GM12878 (cell line): ENCODE results near the gene DNAJC9. TPM values are rescaled to one million over a fixed set of nuclear protein-coding genes. Genes with fewer than 3 reads are reported as not detected.
A peak's percentile ranks its signal among the peaks of the same experiment; 100 is the strongest.

Experiments
- ATF7 ChIP-seq: fragments of 450-650 bp; IDR thresholded peaks from 2 replicates; pipeline ENCODE4 v1.6.1; 2016; ENCODE audit warnings: low read depth, mild to moderate bottlenecking
- BRCA1 ChIP-seq: IDR thresholded peaks from 2 replicates; pipeline ENCODE4 v1.6.1; 2011; ENCODE audit warnings: low read depth, low read length, improper control_type of control experiment
- CBX3 ChIP-seq: fragments of 200-600 bp; sonication (generic); IDR thresholded peaks from 2 replicates; pipeline ENCODE4 v1.6.1; 2016; ENCODE audit warnings: low read depth, borderline replicate concordance
- CEBPZ ChIP-seq: fragments of 150-350 bp; IDR thresholded peaks from 2 replicates; pipeline ENCODE4 v1.6.1; 2016; ENCODE audit warnings: low read depth, low read length
- HCFC1 ChIP-seq: fragments of 150-350 bp; IDR thresholded peaks from 2 replicates; pipeline ENCODE4 v1.6.1; 2014; ENCODE audit warnings: low read length
- IRF3 ChIP-seq: fragments of 450-650 bp; IDR thresholded peaks from 2 replicates; pipeline ENCODE4 v1.6.1; 2014; ENCODE audit warnings: mild to moderate bottlenecking
- MTA2 ChIP-seq: fragments of 450-650 bp; IDR thresholded peaks from 2 replicates; pipeline ENCODE4 v1.6.1; 2016; ENCODE audit warnings: low read depth, mild to moderate bottlenecking, moderate library complexity
- POLR2AphosphoS2 ChIP-seq: IDR thresholded peaks from 2 replicates; pipeline ENCODE4 v1.6.1; 2011; ENCODE audit warnings: low read depth, mild to moderate bottlenecking, low read length, improper control_type of control experiment, moderate library complexity
- POLR2AphosphoS5 ChIP-seq: IDR thresholded peaks from 2 replicates; pipeline ENCODE4 v1.6.1; 2011; ENCODE audit warnings: mild to moderate bottlenecking, low read length, inconsistent platforms
- RAD51 ChIP-seq: fragments of 450-650 bp; IDR thresholded peaks from 2 replicates; pipeline ENCODE4 v1.6.1; 2016; ENCODE audit warnings: moderate library complexity, mild to moderate bottlenecking, inconsistent platforms
- RCOR1 ChIP-seq: conservative IDR thresholded peaks from 2 replicates; pipeline ENCODE4 v1.6.1; 2012; ENCODE audit warnings: low read depth, low read length, improper control_type of control experiment
- RELA ChIP-seq: fragments of 450-650 bp; IDR thresholded peaks from 2 replicates; pipeline ENCODE4 v1.8.0; 2014; ENCODE audit warnings: borderline replicate concordance; ENCODE audit not compliant: partially characterized antibody
- RELB ChIP-seq: fragments of 450-650 bp; IDR thresholded peaks from 2 replicates; pipeline ENCODE4 v1.6.1; 2017; ENCODE audit warnings: low read depth, mild to moderate bottlenecking, moderate library complexity
- SIN3A ChIP-seq: IDR thresholded peaks from 2 replicates; pipeline ENCODE4 v1.6.1; 2012; ENCODE audit warnings: low read depth, low read length, improper control_type of control experiment
- SP1 ChIP-seq: IDR thresholded peaks from one replicate; pipeline ENCODE4 v1.6.1; 2011; ENCODE audit warnings: low read depth, low read length
- TBL1XR1 ChIP-seq: IDR thresholded peaks from 2 replicates; pipeline ENCODE4 v1.6.1; 2012; ENCODE audit warnings: low read depth, low read length, improper control_type of control experiment
- TCF3 ChIP-seq: IDR thresholded peaks from 2 replicates; pipeline ENCODE4 v1.6.1; 2012; ENCODE audit warnings: low read depth, mild to moderate bottlenecking, low read length, borderline replicate concordance; ENCODE audit not compliant: insufficient read depth
- YY1 ChIP-seq: IDR thresholded peaks from 2 replicates; pipeline ENCODE4 v1.6.1; 2011; ENCODE audit warnings: low read depth, mild to moderate bottlenecking, low read length
- ZNF207 ChIP-seq: fragments of 450-650 bp; IDR thresholded peaks from 2 replicates; pipeline ENCODE4 v1.6.1; 2014; ENCODE audit warnings: antibody characterized with exemption, mild to moderate bottlenecking, borderline replicate concordance
- polyA plus RNA-seq, 11 experiments: library from polyadenylated mRNA; depleted of rRNA in 4 of 11; unstranded in 6 of 11; stranded (reverse) in 5 of 11; fragments of >200 nt; fragmentation: Nextera tagmentation in 4 of 11; fragmentation: Illumina TruSeq in 1 of 11; extraction: Ambion mirVana in 4 of 11; extraction: Trizol in 1 of 11; gene quantifications; 1 replicate in 1 of 11; 2 replicates in 10 of 11; pipeline versions ENCODE4 v1.2.1 to v1.2.3, GENCODE V29; 2011 to 2016; ENCODE audit warnings: inconsistent platforms in 2 of 11, missing spikeins in 2 of 11, low read depth in 1 of 11
- total RNA-seq, 4 experiments: library from RNA; depleted of rRNA in 3 of 4; stranded (reverse); fragments of >200 nt in 3 of 4; fragmentation: Illumina TruSeq in 1 of 4; extraction: Trizol in 1 of 4; gene quantifications; 2 replicates each; pipeline versions ENCODE4 v1.2.1 to v1.2.3, GENCODE V29; 2013 to 2021
- TF ChIP-seq, protein P1 (sequence below): fragments of 450-650 bp; IDR thresholded peaks from 2 replicates; pipeline ENCODE4 v1.6.1; 2016; ENCODE audit warnings: mild to moderate bottlenecking, moderate library complexity, borderline replicate concordance

Gene DNAJC9
- total and polyA plus RNA-seq, 10 of the 15 experiments (the other 5 are each of a cell fraction or from before 2014, with no cell fraction given): 15.0 to 72.9 (median 41.8) TPM

DNA sequence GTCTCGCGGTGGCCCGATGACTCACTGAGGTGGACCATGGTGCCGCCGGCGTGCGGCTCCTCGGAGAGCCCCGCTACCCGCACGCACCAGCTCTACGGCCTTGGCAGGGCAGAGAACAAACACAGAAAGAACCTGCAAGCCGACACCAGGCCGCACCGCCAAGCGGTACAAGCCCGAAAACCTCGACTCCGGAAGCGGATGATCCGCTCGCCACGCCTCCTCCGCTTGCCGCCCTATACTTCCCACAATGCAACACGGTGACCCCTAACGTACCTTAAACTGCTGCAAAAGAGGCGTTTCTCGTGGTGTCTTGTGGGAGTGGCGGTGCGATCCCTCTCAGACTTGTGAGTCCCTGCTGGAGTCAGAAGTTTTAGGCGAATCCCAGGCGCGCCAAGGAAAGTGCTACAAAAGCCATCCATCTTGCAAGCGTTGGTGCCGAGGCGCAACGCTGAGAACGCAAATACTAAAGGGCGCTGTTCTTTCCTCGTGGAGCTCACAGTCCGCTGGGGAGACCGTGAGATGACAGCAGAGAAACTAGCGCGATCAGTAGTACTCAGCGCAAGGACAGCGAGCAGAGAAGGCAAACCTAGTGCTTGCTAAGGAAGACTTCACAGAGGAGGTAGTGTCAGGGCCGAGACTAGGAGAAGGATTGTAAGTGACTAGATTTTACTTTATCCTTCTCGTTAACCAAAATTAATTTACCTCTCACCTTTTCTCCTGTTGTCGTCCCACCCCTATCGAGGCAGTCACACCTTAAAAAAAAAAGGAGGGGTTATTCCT, 5.6 kb upstream of the DNAJC9 start, which contains the start of gene MRPS16 (continued):
- TF ChIP-seq RELB (peak; percentile 86), YY1 (peak; percentile 62; the same call in 1 of the 2 replicates), SIN3A (peak; percentile 95; the same call in 1 of the 2 replicates), CEBPZ (peak; percentile 31), TCF3 (no peak), RAD51 (no peak), TBL1XR1 (peak; percentile 76; the same call in 1 of the 2 replicates), SP1 (peak; percentile 73), POLR2AphosphoS5 (peak; percentile 95), MTA2 (peak; percentile 58), ZNF207 (peak; percentile 66; the same call in 1 of the 2 replicates), IRF3 (peak; percentile 44; the same call in 1 of the 2 replicates), BRCA1 (no peak), RCOR1 (peak; percentile 70; the same call in 1 of the 2 replicates), RELA (peak; percentile 49), POLR2AphosphoS2 (peak; percentile 81), HCFC1 (peak; percentile 77), ATF7 (0 out of 2 replicates have a peak, but pooled peaks have one; percentile 31), CBX3 (no peak)
- TF ChIP-seq, protein P1, sequence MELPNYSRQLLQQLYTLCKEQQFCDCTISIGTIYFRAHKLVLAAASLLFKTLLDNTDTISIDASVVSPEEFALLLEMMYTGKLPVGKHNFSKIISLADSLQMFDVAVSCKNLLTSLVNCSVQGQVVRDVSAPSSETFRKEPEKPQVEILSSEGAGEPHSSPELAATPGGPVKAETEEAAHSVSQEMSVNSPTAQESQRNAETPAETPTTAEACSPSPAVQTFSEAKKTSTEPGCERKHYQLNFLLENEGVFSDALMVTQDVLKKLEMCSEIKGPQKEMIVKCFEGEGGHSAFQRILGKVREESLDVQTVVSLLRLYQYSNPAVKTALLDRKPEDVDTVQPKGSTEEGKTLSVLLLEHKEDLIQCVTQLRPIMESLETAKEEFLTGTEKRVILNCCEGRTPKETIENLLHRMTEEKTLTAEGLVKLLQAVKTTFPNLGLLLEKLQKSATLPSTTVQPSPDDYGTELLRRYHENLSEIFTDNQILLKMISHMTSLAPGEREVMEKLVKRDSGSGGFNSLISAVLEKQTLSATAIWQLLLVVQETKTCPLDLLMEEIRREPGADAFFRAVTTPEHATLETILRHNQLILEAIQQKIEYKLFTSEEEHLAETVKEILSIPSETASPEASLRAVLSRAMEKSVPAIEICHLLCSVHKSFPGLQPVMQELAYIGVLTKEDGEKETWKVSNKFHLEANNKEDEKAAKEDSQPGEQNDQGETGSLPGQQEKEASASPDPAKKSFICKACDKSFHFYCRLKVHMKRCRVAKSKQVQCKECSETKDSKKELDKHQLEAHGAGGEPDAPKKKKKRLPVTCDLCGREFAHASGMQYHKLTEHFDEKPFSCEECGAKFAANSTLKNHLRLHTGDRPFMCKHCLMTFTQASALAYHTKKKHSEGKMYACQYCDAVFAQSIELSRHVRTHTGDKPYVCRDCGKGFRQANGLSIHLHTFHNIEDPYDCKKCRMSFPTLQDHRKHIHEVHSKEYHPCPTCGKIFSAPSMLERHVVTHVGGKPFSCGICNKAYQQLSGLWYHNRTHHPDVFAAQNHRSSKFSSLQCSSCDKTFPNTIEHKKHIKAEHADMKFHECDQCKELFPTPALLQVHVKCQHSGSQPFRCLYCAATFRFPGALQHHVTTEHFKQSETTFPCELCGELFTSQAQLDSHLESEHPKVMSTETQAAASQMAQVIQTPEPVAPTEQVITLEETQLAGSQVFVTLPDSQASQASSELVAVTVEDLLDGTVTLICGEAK: peak; percentile 84; the same call in 1 of the 2 replicates
